HG02938 (cell line): ENCODE measurements around the gene ORC3.
A peak's percentile ranks its signal among the peaks of the same experiment; 100 is the strongest.
"Not testable (repeated sequence)": the region's sequence is repeated elsewhere in the genome, so short reads cannot be mapped to it uniquely, and the experiment has no call there.

Experiments used
- ATAC-seq: cut with Tn5 transposase; IDR thresholded peaks from one replicate; pipeline ENCODE4 v1.9.1; 2021; ENCODE audit warnings: mild to moderate bottlenecking, moderate library complexity; ENCODE audit not compliant: unreplicated experiment

The ORC3 gene

DNA sequence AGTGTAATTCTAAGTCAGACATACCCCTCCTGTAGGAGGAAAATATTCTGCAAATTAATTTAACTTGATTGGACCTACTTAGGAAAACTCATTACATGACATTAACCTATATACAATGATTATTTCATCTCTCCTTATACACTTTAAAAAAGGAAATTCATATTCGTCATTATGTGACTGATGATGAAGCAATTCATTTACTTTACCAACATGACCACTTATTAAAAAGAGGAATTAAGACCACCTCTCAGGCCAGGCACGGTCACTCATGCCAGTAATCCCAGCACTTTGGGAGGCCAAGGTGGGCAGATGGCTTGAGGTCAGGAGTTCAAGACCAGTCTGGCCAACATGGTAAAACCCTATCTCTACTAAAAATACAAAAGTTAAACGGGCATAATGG is 100.5 kb downstream of the ORC3 start:
- no peak for ATAC-seq

DNA sequence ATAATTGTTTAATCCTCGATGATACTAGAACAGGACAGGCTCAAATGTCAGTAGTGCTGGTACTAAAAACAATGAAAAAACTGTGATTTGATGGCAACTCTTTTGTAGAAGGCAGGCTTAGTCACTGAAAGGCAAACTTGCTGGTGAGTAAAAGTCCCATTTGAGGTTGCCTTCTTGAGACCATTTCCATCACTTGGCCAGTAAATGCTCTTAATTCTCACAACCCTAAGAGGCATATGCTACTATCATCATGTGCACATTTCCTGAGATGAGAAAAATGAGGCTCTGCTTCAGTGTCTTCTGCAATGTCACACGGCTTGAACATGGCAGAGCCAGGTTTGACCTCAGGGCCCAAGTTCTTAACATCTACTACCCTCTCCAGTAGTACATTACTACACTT is 102.2 kb downstream of the ORC3 start:
- ATAC-seq: no peak

DNA sequence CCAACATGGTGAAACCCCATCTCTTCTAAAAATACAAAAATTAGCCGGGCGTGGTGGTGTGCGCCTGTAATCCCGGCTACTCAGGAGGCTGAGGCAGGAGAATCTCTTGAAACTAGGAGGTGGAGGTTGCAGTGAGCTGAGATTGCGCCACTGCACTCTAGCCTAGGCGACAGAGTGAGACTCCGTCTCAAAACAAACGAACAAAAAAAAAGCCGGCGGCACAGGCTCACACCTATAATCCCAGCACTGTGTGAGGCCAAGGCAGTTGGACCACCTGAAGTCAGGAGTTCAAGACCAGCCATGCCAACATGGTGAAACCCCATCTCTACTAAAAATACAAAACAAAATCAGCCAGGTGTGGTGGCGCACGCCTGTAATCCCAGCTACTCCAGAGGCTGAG is 106.9 kb downstream of the ORC3 start:
- not testable (repeated sequence) for ATAC-seq

DNA sequence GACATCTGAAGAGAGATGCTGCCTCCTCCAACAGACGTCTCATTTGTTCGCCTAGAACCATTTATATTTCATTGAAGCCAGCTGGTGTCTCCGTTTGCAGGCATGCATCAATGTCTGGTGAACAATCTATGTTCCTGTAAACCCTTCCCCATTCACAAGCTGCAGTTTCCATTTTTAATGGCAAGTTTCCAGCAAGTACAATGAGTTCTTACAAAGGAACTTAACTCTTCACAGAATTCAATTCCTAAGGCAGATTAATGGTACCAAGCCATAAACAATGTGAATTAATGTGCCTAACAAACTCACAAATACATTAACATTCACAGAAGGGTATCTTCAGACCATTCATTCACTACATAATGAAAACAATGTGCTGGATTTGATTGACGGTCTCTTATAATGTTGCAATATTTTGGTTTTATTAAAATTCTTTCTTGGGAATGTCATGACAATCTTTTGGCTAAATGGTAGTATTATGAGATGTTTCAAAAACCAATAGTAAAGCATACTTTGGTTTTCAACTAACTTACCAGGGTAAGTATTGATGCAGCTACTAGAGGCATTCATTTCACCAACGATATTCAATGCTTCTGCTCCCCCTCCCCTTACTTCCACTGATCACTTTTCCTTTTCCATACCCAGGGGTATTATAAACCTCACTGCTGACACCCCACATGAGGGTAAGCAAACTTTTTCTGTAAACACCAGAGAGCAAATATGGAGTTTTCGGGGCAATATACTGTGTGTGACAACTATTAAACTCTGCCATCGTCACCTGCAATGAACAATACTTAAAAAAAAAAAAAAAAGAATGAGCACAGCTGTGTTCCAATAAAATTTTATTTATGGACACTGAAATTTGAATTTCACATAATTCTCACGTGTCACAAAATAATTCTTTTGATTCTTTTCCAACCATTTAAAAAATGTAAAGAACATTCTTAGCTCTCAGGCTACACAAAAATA is 107.9 kb downstream of the ORC3 start:
- no peak for ATAC-seq

DNA sequence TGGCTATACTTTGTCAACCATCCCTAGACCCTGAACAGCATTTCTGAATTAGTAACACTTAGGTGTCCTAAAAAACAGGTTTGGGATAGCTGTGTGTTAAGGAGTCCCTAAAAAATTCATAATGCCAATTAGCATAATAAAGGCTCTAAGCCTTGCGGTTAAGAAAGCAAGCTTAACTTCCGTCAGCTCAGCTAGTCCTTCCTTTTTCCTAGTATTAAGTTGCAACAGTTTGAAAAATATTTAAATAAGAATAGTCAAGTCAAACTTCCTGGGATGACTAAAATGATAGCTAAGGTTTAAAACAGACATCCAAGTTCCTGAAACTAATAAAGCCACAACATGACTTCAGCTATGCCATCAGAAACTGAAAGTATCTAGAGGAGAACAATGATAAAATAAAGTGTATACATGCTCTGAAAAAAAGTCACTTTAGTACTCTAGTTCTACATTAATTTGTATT is 108.6 kb downstream of the ORC3 start:
- ATAC-seq: no peak

DNA sequence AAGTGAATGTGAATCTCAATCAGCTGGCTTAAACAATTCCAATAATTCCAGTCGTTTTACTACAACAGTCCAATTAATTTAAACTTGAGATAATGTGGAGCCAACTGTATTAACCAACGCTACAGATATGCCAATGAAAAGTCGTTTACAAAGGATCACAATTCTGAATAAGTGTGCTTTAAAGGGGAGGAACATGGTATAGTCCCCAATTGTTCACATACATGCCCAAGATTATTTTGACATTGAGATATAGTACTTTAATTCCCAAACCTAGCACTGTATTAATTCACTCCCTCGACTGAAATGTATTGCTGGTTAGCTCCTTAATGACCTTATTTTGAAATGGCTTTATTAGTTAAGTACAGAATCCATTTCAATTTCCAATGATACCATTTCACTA is 109.6 kb downstream of the ORC3 start:
- no peak for ATAC-seq

DNA sequence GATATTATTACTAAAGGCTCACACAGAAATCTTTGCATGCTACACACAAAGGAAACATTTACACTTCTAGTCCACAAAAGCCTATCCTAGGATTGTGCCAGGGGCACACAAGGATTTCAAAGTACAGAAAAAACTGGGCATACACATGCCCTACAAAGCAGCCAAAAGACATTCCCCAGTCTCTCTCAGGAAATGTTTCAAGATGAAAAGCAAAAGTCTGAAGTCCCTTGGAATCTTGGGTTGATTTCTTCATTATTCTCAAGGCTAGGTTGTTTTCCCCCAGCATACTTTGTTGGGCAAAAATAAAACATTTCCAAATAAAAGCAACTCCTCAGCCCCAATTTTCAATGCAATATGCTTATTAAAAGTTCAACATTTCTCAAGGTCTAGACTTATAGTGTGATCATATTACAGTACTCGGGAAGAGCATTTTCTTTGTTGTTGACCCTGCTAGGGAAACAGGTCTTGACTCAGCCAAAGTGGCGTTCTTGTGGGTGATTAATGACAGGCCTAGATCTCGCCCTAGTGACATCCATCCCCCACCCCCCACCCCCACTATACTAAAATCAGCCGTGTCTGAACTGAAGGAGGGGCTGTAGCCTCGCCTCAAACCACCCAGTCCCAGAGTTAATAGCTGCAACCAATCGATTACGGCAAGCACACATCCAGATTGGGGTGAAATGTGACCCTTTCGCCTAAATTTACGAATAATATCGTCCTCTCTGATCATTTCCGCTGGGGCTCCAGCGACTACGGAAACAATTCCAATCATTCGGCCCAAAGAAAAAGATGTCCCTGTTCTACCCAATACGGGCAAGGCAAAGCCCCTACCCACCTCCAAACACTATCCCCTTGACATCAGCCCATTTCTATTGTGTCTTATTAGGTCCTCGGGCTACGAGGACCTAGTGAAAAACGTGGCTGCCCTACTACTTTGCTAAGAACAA is 110.7 kb downstream of the ORC3 start:
- ATAC-seq: no peak

DNA sequence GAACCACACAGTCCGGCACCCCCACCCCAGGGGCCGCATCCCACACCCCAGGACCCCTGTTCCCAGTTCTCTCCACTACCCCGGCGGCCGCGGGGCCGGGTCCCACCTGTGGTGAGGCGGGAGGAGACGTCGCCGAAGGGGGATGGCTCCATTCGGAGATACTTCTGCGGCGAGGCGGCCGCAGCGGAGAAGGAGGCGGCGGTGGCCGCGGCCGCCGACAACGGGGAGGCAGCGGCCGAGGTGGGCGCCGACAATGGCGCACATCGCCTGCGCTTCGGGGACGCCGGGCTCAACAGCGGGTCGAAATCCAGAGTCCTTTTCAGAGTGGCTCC is 111.4 kb downstream of the ORC3 start:
- no peak for ATAC-seq

DNA sequence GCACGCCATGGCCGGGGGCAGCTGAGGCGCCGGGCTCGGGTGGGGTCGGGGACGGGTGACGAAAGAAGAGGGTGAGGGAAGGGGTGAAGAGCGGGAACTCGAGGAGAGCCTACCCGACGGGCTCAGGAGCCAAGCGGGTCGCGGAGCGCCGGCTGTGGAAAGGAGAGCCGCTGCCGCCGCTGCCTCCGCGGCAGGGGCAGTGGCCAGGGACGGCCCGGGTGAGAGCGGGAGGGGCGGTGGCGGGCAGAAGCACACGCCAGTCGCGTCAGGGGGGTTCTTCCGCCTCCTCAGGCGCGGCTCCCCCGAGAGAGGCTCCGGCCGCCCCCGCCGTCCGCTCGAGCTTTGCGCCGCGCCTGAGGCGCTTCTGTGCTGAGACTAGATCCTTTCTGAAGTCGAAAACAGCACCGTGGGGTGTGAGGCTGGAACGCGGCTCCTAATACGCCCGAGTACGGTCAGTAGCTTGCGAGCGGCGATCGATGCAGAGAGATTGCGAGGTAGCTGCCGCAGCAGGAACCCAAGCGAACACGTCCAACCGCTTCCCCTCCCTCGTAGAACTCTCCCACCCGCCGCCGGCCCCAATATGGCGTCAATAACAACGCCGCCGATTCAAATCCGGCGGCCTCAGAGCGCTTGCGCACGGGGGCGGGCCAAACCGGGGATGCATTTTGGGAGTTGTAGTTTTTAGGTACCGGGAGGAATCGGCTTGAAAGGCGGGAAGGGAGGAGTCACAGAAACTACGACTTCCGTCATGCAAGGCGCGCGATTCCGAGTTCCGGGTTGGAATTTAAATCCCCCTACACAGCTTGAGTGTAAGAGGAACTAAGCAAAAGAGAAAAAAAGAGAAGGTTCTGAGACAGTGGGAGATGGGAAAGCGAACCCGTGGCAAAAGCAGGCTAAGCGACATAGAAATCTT is 112.0 kb downstream of the ORC3 start, which contains the start of gene AKIRIN2:
AKIRIN2 (minus strand) TSS at position 558 of the 913 bp plus-strand sequence; CDS start at position 9, 549 bp downstream.
- ATAC-seq: peak; percentile 58

DNA sequence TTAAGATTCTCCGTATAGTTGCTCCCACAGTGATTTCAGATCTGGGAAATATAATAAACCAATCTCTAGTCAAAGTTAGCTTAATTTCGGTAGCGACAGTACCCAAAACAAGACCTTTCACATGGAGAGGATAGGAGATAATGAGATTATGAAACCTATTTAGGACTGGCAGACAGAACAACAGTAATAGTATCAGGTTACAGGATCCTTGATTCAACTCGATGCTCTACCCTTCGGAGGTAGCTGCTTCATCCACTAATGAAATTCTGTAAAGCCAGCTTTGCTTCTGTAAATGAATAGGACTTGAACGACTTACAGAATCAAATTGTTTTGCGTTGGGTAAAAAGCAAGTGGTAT is 112.6 kb downstream of the ORC3 start:
- ATAC-seq: no peak

DNA sequence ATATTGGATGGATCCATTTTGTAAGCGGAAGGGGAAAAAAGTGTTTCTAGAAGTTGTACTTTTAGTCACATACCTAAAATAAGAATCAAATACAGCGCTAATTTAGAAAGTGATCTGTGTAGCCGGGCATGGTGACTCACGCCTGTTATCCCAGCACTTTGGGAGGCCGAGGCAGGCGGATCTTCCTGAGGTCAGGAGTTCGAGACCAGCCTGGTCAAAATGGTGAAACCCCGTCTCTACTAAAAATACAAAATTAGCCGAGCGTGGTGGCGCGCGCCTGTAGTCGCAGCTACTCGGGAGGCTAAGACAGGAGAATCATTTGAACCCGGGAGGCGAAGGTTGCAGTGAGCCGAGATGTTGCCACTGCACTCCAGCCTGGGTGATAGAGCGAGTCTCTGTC is 113.1 kb downstream of the ORC3 start:
- not testable (repeated sequence) for ATAC-seq

DNA sequence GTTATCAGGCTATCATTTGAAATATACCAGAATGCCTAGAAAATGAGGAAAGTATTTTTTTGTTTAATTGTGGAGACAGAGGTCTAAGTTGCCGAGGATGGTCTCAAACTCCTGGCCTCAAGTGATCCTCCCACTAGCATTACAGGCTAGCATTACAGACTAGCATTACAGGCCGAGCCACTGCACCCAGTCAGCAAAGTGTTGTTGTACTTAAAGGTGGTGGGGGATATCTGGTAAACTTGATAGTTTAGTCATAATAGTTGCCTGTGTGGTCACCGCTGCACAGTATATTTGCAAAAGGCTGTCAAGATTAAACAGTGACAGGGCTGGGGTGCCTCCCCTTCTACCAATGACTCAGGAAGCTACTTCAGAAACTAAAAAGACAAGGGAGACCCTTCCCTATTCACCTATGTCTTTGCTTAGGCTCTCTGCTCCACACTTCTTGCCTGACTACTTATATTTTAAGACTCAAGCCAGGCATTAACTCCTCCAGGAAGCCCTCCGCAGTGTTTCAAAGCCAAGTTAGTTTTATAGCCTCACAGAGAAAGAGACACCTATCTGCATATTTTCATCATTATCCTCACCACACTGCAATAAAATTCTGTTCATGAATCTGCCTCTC is 115.2 kb downstream of the ORC3 start:
- ATAC-seq: peak; percentile 65

DNA sequence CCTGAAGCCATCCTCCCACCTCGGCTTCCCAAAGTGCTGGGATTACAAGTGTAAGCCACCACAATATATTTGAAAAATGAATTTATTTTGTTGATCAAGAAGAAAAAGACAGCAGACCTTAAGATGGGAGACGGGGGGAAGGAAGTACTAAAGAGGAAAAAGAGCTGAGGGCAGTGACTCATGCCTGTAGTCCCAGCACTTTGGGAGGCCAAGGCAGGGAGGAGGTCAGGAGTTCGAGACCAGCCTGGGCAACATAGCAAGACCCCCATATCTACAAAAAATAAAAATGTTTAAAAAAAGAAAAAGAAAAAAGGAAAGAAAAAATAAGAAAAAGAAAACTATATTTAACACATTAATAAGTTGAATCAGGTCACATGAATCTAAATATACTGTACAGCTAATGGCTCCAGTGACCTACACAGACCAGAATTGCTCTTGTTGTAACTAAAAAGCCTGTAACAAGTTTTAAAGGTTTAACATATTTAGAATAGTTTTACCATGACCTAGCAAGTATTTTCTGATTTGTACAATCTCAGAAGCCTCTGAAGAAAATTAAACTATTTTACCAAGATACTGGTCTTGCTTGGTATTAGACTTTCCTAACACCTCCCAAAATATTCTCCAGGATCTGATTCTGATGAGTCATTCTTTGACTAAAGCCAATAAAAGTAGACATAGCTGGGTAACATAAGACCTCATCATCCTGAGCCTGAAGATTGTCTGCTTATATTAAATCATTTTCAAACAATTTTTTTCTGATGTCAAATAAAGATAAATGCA is 116.4 kb downstream of the ORC3 start:
- no peak for ATAC-seq

DNA sequence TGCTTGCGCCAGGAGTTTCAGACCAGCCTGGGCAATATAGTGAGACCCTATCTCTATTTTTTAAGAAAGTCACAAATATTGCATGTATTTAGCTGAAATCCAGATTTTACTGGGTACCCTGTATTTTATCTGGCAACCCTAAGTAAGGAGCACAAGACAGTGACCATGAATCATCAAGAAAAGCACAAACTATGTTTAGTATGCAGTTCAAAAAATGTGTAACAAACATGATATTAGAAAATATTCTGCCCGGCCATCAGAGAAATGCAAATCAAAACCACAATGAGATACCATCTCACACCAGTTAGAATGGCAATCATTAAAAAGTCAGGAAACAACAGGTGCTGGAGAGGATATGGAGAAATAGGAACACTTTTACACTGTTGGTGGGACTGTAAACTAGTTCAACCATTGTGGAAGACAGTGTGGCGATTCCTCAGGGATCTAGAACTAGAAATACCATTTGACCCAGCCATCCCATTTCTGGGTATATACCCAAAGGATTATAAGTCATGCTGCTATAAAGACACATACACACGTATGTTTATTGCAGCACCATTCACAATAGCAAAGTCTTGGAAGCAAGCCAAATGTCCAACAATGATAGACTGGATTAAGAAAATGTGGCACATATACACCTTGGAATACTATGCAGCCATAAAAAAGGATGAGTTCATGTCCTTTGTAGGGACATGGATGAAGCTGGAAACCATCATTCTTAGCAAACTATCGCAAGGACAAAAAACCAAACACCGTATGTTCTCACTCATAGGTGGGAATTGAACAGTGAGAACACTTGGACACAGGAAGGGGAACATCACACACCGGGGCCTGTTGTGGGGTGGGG is 118.9 kb downstream of the ORC3 start:
- not testable (repeated sequence) for ATAC-seq

DNA sequence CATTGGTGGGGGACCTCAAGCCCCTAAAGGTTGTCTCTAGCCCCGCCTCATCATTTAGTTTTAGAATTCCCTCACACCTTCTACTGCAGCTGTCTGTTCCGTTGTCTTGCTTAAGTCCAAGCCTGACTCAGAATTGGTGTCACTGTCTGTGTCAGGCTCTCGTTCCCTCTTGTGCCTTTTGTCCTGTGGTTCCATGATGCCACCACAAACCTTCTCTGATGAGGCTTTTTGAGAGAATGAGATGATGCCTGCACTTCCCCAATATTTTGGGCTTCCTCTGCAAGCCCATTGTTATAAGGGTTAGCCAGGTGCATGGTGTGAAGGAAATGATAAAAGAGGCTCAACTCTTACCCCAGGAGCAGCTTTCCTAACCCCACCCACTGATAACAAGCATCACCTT is 120.2 kb downstream of the ORC3 start:
- ATAC-seq: no peak

DNA sequence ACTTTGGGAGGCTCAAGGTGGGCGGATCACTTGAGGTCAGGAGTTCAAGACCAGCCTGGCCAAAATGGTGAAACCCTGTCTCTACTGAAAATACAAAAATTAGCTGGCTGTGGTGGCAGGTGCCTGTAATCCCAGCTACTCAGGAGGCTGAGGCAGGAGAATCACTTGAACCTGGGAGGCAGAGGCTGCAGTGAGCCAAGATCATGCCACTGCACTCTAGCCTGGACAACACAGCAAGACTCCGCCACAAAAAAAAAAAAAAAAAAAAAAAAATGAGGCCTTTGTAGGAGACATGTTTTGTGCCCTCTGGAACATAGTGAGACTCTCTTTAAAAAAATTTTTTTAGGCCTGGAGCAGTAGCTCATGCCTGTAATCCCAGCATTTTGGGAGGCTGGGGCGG is 122.8 kb downstream of the ORC3 start:
- ATAC-seq: not testable (repeated sequence)

DNA sequence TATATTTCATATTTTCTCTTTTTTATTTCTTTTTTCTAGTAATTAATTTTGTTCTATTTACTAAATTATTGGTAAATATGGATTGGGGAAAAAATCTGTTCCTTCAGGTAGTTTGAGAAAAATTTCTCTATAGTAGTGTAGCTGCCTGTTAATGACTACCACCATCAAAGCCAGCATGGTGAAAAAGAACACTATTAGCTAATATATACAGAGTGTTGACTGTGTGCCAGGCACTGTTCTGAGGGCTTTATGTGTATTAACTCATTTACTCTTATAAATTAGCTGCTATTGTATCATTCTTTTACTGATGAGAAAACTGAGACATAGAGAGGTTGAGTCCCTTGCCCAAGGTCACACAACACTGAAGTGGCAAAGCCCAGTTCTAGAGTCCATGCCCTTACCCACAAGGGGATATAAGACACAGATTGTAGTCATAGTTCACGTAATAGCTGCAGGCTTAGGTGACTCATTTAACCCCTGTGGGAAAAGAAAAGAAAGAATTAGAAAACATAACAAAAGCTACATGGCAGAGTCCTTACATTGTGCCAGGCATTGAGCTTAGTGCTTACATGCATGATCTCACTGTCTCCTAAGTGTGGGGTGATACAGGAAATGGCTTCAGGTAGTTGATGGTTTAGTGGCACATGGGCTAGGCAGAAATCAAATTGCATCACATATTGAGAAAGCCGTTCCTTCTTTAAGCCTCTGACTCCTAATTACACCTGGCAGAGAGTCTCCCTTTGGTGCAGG is 124.3 kb downstream of the ORC3 start:
- peak; percentile 52 for ATAC-seq
